DLD1 (cell line): ENCODE measurements around the gene SESTD1.
"Not testable (repeated sequence)": the region's sequence is repeated elsewhere in the genome, so short reads cannot be mapped to it uniquely, and the experiment has no call there.

ENCODE experiments used
- in situ Hi-C: cut with HindIII; loops from 2 replicates; pipeline ENCODE4 v1.10.0; 2017; ENCODE audit warnings: low sequenced_read_pairs

SESTD1 gene

DNA sequence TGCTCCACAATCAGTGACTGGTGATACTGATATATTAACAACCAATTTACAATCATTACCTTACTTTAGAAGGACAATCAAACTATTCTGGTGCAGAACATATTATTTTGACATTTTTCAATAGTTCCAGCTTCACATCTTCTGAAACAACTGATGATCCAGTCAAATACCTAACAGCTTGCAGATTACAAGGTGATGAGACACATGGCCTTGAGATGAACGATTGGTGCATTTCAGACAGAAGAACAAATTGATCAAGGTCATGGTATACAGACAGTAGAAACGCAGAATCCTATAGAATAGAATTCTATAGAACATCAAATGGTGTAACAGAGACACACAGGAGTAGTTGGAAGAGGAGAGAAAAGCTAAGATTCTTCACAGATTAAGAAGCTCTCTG lies 24.8 kb downstream of the SESTD1 start:
- in situ Hi-C loops, result no loop called here

GRCh38 chr2:179239195-179239594 lies 25.4 kb downstream of the SESTD1 start:
- in situ Hi-C loops, result no loop called here

DNA sequence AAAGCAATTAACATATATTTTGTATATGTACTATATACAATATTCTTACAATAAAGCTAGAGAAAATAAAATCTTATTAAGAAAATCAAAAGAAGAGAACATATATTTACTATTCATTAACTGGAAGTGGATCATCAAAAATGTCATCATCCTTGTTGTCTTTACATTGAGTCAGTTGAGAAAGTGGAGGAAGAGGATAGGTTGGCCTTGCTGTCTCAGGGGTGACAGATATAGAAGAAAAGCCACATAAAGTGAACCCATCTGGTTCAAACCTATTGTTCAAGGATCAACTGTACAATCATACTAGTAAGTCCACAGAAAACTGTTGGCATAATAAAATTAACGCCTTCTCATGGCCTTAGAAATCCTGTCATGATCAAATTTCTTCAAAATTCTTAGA lies 26.6 kb downstream of the SESTD1 start:
- in situ Hi-C loops, result no loop called here

DNA sequence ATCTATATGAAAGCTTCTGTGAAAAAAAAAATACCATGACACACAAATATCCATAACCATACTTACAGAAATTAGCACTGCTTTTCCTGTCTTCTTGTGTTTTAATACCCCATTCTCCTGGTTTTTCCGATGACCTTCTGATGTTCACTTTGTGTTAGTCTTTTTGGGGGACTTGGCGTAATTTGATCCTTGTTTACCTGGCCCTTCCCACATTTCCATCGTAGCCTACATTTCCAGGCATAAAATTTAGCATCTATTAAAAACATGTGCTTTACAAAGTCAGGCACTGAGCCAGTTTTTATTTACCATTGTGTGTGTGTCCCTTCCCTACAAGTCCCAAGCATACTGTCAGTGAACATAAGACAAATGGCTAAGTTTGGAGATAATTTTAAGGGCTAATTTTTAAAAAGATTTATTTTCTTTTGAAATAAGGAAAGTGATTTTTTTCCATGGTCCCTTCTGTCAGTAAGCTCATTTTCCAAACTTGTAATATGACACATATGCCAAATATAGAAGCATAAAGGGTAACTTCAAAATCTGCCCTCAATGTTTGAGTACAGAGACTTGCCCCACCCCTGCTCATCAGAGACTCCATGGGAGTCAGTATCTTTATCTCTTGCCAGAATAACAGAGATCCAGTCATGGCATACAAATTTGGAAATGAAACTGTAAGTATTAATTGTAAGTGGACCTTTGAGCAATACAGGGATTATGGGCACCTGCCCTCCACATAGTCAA lies 27.3 kb downstream of the SESTD1 start:
- in situ Hi-C loops, result no loop called here

DNA sequence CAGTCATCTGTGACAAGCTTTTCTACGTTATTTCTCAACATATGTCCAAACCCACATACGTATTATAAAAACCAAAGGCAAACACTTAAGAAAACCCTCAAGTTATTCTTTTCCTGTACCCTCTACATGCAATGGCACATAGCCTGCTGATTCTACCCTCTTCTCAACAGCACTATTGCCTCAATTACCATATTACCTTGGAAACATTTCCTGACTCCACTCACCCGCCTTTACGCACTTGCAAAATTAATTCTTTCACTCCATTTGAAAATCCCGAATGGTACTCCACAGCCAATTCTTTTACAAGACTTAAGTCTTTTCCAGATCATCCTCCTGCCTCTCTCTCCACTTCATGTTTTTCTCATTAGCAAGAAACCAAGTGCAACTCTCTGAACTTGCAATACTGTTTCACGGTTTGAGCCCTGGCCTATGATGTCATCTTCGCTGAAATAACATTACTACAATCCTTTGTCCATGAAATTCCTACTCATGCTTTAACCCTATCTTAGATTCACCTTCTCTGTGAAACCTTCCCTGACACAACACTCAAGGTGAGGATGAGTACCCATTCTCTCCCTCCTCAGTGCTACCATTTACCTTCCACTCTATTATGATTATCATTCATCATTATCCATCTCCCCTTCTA lies 29.0 kb downstream of the SESTD1 start:
- in situ Hi-C loops, result no loop called here

- in situ Hi-C loops, result no loop called here
Observed at GRCh38 chr2:179234658-179235240, 29.9 kb downstream of the SESTD1 start.

DNA sequence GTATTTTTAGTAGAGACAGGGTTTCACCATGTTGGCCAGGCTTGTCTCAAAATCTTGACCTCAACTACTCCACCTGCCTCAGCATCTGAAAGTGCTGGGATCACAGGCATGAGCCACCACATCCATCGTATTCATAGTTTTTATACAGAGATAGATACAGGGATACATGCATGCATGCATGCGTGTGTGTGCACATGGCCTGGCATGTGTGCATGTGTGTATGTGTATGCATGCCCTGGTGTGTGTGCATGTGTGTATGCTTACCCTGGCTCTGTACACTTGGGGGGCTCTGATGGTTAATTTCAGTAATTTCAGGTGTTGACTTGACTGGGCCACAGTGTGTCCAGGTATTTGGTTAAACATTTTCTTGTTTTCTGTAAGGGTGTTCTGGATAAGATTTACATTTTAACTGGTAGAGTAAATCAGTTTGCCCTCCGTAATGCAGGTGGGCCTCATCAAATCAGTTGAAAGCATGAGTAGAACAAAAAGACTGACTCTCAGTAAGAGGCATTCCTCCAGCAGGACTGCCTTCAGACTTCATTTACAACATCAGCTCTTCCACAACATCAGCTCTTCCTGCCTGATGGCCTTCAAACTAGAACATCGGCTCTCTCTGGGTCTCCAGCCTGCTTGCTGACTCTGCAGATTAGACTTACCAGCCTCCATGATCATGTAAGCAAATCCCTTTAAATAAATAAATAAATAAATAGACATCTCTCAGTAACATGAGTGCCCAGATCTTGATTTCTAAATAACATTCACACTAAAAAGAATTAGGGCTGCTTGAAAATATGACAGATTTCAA lies 30.8 kb downstream of the SESTD1 start:
- in situ Hi-C loops, result no loop called here

DNA sequence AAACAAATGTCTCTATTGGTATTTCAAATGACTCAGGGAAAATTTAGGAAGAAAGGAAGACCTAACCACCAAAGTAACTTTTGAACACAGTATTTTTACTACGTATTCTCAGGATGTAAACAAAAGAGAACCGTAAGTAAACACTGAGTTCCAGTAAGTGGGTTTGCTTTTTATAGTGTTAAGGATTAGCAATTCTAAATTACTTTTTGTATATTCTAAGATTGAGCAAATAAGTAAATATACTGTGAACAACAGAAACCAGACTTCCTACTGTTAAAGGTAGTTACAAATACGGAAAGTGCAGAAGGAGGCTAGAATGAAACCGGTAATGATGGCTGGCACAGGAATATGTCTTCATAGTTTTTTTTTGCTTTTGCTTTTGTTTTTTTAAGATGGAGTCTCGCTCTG lies 31.5 kb downstream of the SESTD1 start:
- in situ Hi-C loops, result no loop called here

DNA sequence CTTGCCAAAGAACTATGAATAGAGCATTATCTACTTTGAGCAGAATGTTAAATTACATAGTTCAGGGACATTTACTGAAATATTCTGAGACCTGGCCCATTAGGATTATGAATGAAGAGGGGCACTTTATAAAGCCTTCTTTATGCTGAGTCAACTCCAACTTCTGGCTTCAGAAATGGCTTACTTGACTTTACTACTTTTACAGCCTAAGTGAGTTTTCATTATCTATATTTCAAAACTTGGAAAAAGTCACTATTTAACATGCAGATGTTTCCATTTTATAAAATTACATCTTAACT lies 37.7 kb downstream of the SESTD1 start:
- in situ Hi-C loops, result no loop called here

DNA sequence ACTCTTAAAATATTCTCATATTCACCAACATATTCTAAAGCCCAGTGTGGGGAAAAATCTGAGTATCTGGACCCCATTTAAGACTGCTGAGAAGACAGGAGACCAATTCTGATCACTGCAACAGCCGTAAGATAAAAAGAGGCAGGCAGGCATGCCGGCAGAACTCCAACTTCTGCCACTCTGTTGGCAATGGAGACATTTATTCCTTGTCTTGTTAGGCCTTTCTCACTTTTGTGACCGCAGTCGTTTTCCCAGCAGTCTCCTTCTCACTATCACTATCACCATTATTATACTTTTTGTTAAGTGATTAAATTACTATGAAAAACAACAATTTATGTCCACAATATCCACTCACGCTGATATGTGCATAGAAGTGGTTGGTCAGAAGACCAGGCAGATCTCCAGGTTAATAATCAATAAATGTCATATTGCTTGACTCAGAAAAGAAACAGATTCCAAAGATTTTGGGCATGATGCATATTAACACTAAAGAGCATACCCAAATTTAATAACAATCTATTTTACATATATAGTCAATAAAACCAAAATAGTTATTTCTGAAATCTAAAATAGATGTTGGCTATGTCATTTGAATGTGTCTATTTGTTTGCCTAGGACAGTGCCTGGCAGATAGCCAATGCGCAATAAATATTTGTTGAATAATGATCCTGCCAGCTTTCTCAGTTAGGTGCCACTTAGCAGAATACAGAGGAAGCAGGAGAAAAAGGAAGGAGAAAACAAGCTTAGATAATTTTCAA lies 38.2 kb downstream of the SESTD1 start:
- in situ Hi-C loops, result no loop called here

DNA sequence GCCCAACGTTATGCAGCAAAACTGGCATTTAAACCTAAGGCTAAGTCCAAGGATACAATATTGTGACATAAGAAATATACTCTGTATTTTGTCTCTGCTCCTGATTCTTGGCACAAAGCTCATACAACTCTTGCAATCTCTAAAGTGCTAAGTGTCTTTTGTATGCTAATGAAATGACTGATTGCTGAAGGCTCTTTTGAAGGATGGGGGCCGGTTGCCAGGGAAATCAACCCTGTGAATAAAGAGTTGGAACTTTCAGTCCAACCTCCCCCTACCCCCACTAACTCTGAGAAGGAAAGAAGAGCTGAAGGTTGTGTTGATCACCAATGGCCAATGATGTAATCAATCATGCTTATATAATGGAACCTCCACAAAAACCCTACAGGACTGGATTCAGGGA lies 40.3 kb downstream of the SESTD1 start:
- in situ Hi-C loops, result no loop called here

DNA sequence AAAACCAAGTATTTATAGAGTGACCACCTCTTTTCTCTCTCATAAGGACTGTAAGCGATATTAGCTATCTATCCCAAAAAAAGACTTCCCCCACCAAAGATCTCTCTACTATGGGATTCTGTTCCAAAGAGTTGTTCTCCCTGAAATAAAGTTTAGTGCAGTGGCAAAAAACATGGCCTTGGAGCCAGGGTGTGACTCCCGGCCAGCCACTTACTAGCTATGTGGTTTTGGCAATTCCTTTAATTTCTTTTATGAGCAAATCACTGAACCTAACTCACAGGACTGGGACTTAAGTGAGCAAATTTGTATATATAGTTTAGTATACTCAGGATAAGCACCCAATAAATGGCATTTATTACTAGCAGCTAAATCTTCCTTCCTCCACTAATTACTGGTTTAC lies 42.6 kb downstream of the SESTD1 start:
- in situ Hi-C loops, result no loop called here

GRCh38 chr2:179218848-179219594 lies 45.6 kb downstream of the SESTD1 start:
- in situ Hi-C loops, result no loop called here

GRCh38 chr2:179214671-179215070 lies 50.0 kb downstream of the SESTD1 start:
- in situ Hi-C loops, result not testable (repeated sequence)

DNA sequence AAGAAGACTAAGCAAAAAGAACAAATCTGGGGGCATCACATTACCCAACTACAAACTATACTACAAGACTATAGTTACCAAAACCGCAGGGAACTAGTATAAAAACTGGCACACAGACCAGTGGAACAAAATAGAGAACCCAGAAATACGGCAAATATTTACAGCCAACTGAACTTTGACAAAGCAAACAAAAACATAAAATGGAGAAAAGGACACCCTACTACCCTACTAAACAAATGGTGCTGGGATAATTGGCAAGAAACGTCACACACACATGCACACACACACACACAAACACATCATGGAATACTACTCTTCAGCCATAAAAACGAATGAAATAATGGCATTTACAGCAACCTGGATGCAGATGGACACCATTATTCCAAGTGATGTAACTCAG lies 53.3 kb downstream of the SESTD1 start:
- in situ Hi-C loops, result no loop called here

GRCh38 chr2:179208277-179208676 lies 56.4 kb downstream of the SESTD1 start:
- in situ Hi-C loops, result not testable (repeated sequence)

DNA sequence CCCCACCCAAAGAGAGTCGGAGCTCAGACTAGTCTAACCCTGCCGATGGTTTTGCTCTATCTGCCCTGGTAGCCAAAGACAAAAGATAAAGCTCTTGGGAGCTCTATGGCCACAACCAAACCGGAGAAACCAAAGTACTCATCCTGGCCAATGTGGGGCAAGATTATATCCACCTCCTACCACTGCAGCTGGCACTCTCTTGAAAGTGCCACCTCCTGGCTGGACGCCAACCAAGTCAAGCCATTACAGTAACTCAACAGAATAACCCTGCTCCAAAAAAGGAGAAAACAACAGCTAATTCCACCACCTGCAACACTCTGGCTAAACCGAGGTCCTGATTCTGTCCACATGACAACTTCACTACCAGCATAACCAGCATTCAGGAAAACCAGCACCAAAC lies 57.6 kb downstream of the SESTD1 start:
- in situ Hi-C loops, result no loop called here

- in situ Hi-C loops, result no loop called here
Observed at GRCh38 chr2:179201869-179202268, 62.8 kb downstream of the SESTD1 start.

- in situ Hi-C loops, result not testable (repeated sequence)
Observed at GRCh38 chr2:179195926-179196590, 68.6 kb downstream of the SESTD1 start.

DNA sequence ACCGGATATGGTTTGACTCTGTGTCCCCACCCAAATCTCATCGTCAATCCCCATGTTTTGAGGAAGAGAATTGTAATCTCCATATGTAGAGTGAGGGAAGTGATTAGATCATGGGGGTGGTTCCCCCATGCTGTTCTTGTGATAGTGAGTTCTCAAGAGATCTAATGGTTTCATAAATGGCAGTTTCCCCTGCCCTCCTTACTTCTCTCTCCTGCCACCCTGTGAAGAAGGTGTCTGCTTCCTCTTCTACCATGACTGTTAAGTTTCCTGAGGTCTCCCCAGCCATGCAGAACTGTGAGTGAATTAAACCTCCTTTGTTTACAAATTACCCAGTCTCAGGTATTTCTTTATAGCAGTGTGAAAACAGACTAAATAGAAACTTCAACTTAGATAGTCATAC lies 69.5 kb downstream of the SESTD1 start:
- in situ Hi-C loops, result no loop called here
